ENCODE results near the gene CPNE7.

The CPNE7 gene

GRCh38 chr16:89563639-89564392, 11.7 kb upstream of the CPNE7 start:
- Histone ChIP-seq H3K9ac (ENCODE audit: low read depth, low read length, poor library complexity, severe bottlenecking) (no peak overlapping the region), H3K79me2 (ENCODE audit: insufficient read depth, low read length) (peaks cover 53% of the 10 kb centered on the region), H3F3A (ENCODE audit: low read depth) (no peaks in the 10 kb centered on the region), H3K27me3 (ENCODE audit: insufficient read depth, low read length, poor library complexity, severe bottlenecking) (peaks cover 11% of the 10 kb centered on the region), H3K4me1 (ENCODE audit: insufficient read depth, low read length, poor library complexity, severe bottlenecking) (peaks cover 8% of the 10 kb centered on the region), H3K9me3 (ENCODE audit: insufficient read depth, low read depth, low read length) (no peaks in the 10 kb centered on the region), H4K20me1 (ENCODE audit: insufficient read depth, low read length, poor library complexity, severe bottlenecking) (peaks cover 55% of the 10 kb centered on the region), H3K4me2 (ENCODE audit: low read depth, low read length, poor library complexity, severe bottlenecking) (peak overlapping the region; percentile 95), H3K9me2 (replicated peaks; ENCODE audit: low read depth, low read length) (no peaks in the 10 kb centered on the region), H3K4me3 (ENCODE audit: low read length, poor library complexity, severe bottlenecking) (no peak overlapping the region), H2AFZ (ENCODE audit: low read length) (no peak overlapping the region), H3K36me3 (ENCODE audit: insufficient read depth, low read length) (peaks cover 33% of the 10 kb centered on the region; the same call in 1 of the 2 replicates)
- no peak for TF ChIP-seq EZH2phosphoT487 (IDR thresholded peaks at IDR 0.05; ENCODE audit: borderline replicate concordance)
- TF ChIP-seq CTCF (conservative IDR thresholded peaks at IDR 0.05; ENCODE audit: low read length), result no peak

GRCh38 chr16:89564476-89565255, 10.9 kb upstream of the CPNE7 start:
- Histone ChIP-seq H3K27me3 (ENCODE audit: insufficient read depth, low read length, poor library complexity, severe bottlenecking) (peaks cover 11% of the 10 kb centered on the region), H3K36me3 (ENCODE audit: insufficient read depth, low read length) (peaks cover 33% of the 10 kb centered on the region; the same call in 1 of the 2 replicates), H2AFZ (ENCODE audit: low read length) (no peak overlapping the region), H3K9me2 (replicated peaks; ENCODE audit: low read depth, low read length) (no peaks in the 10 kb centered on the region), H3F3A (ENCODE audit: low read depth) (no peaks in the 10 kb centered on the region), H3K4me2 (ENCODE audit: low read depth, low read length, poor library complexity, severe bottlenecking) (peak overlapping the region; percentile 95), H3K79me2 (ENCODE audit: insufficient read depth, low read length) (peaks cover 53% of the 10 kb centered on the region), H3K4me1 (ENCODE audit: insufficient read depth, low read length, poor library complexity, severe bottlenecking) (peaks cover 8% of the 10 kb centered on the region), H3K9ac (ENCODE audit: low read depth, low read length, poor library complexity, severe bottlenecking) (no peak overlapping the region), H3K4me3 (ENCODE audit: low read length, poor library complexity, severe bottlenecking) (no peak overlapping the region), H3K9me3 (ENCODE audit: insufficient read depth, low read depth, low read length) (no peaks in the 10 kb centered on the region), H4K20me1 (ENCODE audit: insufficient read depth, low read length, poor library complexity, severe bottlenecking) (peaks cover 55% of the 10 kb centered on the region)
- TF ChIP-seq CTCF (conservative IDR thresholded peaks at IDR 0.05; ENCODE audit: low read length), result no peak
- no peak for TF ChIP-seq EZH2phosphoT487 (IDR thresholded peaks at IDR 0.05; ENCODE audit: borderline replicate concordance)

- no peak overlapping the region for H3K9ac ChIP-seq (ENCODE audit: low read depth, low read length, poor library complexity, severe bottlenecking)
- no peak overlapping the region for H3K4me3 ChIP-seq (ENCODE audit: low read length, poor library complexity, severe bottlenecking)
- TF ChIP-seq CTCF (conservative IDR thresholded peaks at IDR 0.05; ENCODE audit: low read length) (no peak), EZH2phosphoT487 (IDR thresholded peaks at IDR 0.05; ENCODE audit: borderline replicate concordance) (no peak)
- peaks cover 8% of the 10 kb centered on the region for H3K4me1 ChIP-seq (ENCODE audit: insufficient read depth, low read length, poor library complexity, severe bottlenecking)
- peaks cover 33% of the 10 kb centered on the region; the same call in 1 of the 2 replicates for H3K36me3 ChIP-seq (ENCODE audit: insufficient read depth, low read length)
- no peak overlapping the region for H3K4me2 ChIP-seq (ENCODE audit: low read depth, low read length, poor library complexity, severe bottlenecking)
- no peaks in the 10 kb centered on the region for H3K9me3 ChIP-seq (ENCODE audit: insufficient read depth, low read depth, low read length)
- no peaks in the 10 kb centered on the region for H3K9me2 ChIP-seq (replicated peaks; ENCODE audit: low read depth, low read length)
- peaks cover 53% of the 10 kb centered on the region for H3K79me2 ChIP-seq (ENCODE audit: insufficient read depth, low read length)
- no peak overlapping the region for H2AFZ ChIP-seq (ENCODE audit: low read length)
- peaks cover 55% of the 10 kb centered on the region for H4K20me1 ChIP-seq (ENCODE audit: insufficient read depth, low read length, poor library complexity, severe bottlenecking)
- H3K27me3 ChIP-seq (ENCODE audit: insufficient read depth, low read length, poor library complexity, severe bottlenecking), result peaks cover 11% of the 10 kb centered on the region
- no peaks in the 10 kb centered on the region for H3F3A ChIP-seq (ENCODE audit: low read depth)
These were observed 10.4 kb upstream of the CPNE7 start for GRCh38 chr16:89565256-89565505.
